Fibroblast of gingiva (primary cell): ENCODE data around the gene NDUFAF7.
"Not testable (repeated sequence)": the region's sequence is repeated elsewhere in the genome, so short reads cannot be mapped to it uniquely, and the experiment has no call there.

Experiments used
- DNase-seq: peaks from one replicate; pipeline ENCODE4 v3.0.0-alpha.2; 2011; ENCODE audit warnings: low read depth

The NDUFAF7 gene

GRCh38 chr2:37219046-37219445 lies 12.4 kb upstream of the NDUFAF7 start:
- DNase-seq, result no peak

DNA sequence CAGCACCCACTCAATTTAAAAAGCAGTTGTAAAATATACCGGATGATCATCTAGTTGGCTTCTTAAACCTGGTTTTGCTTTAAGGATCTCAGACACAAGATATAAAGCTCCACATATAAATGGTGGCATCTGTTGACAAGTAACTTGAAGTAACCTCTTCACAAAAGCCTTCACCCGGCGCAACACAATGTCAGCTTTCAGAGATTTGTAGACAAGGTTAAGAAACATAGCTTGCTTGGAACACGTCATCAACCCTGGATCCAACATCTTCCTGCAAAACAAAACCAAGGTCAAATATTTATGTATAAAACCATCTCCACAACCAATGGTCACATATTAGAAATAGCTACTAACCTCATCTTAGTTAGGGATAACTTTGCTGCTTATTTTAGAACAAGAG lies 8.3 kb upstream of the NDUFAF7 start:
- DNase-seq, result no peak

DNA sequence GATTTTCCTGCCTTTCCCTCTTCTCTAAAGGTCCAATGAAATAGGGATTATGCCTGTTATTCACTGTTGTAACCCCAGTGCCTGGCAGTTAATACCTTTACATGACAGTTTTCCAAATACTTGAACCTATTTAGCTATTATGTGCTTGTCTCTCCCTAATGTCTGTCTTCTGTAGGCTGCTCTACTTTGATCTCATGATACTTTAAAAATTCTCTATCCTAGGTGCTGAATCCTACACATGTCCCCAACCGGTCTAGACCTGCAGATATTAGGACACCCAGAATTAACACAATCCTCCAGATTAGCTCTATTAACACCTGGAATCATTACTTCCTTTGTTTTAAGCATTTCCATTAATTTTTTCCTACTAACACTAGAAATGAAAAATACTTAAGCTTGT lies 7.4 kb upstream of the NDUFAF7 start:
- DNase-seq, result no peak

DNA sequence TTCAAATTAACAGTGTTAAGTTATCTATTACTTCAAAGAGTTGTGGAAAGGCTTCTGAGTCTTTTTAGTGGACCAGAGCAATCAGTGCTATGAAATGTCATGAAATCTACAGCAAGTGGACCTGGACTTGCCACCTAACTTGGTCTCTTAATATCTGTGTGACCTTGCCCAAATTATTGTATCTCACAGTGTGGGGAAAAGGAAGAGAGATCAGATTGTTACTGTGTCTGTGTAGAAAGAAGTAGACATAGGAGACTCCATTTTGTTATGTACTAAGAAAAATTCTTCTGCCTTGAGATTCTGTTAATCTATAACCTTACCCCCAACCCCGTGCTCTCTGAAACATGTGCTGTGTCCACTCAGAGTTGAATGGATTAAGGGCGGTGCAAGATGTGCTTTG lies 6.3 kb upstream of the NDUFAF7 start:
- DNase-seq, result not testable (repeated sequence)

- no peak for DNase-seq
Measured at GRCh38 chr2:37226863-37227262, 4.6 kb upstream of the NDUFAF7 start.

GRCh38 chr2:37228788-37229187 lies 2.7 kb upstream of the NDUFAF7 start:
- no peak for DNase-seq

DNA sequence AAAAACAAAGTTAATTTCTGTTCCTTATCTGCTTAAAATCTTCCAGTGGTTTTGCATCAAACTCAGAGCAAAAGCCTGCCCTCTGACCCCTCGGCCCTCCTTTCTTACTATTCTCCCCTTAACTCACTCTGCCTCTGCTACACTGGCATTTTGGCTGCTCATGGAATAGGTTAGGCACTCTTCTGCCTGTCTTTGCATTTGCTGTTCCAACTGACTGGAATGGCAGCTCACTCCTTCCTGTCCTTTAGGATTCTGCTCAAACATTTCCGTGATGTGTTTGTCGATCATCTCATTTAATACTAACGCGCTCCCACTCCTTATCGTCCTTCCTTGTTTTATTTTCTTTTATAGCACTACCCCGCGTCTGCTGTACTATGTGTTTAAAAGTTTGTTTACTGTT lies 877 bp upstream of the NDUFAF7 start:
- DNase-seq, result no peak

GRCh38 chr2:37232131-37232933 lies 874 bp downstream of the NDUFAF7 start:
- peak; percentile 1 for DNase-seq

- DNase-seq, result no peak
Measured at GRCh38 chr2:37243435-37243834, 12.0 kb downstream of the NDUFAF7 start.

- no peak for DNase-seq
Measured at GRCh38 chr2:37244017-37244416, 12.6 kb downstream of the NDUFAF7 start.

DNA sequence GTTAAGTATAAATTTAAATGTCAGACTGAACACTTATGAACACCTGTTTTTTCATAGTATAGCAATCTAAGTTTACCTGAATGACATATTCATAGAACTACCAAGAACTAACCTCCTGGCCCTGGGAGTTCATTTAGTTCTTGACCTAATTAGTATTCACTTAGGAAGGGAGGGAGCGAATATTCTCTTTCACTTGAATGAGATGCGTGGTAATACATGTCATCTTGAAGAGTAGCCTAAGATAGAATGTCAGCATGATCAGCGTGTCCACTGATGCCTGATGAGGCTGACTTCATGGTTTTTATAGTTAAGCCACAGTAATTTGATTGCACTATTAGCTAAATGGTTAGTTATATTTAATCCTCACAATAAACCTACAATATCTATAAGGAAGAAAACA lies 13.3 kb downstream of the NDUFAF7 start:
- DNase-seq, result no peak

DNA sequence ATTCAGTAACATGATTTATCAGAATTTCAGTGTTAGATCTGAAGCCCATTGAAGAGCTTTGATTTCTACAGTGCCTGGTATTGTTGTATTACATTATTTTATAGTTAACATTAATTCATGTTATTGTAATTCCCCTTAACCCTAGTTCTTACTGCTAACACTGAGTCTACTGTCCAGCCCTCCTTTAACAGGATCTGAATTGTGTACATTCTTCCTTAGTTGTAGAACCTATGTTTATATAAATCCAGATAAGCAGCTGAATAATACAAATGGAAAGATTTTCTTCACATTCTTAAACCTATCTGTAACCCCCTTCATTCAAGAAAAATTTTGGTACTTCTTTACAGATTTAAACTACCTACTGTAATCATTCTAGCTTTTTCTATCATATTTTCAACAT lies 14.7 kb downstream of the NDUFAF7 start:
- DNase-seq, result no peak

DNA sequence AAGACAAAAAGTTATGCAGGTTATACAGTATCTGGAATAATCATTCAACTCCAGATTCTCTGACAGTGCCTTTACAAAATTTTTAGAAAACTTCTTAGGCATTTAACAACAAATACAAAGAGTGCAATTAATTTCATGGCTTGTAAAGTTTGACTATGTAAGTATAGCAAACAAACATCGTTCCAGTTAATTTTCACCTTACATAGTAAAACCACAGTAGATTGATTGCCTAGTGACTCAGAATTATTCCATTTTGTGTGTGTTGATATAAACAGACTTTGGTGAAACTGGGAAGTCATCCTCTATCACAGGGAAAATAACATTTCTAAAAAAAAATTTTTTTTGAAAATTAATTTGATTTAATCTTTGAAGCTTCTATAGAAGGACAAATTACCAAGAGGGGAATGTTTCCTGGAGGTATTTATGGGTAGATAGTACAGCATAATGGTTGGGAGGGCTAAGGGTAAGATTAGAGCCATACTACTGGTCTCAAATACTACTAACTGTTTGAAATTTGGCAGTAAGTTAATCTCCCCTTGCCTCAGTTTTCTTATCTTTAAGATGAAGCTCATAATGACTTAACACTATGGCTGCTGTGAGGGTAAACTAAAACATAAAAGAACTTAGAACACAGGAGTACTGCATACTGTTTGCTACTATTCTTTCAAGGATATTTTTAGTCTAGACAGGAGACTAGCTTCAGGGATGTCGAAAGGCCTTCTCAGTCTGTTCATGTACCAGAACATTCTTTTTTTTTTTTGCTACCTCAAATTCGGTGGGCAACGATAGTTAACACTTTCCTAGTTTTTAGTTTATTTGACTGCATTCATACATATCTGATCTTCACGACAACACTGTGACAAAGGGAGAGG lies 19.6 kb downstream of the NDUFAF7 start:
- no peak for DNase-seq

DNA sequence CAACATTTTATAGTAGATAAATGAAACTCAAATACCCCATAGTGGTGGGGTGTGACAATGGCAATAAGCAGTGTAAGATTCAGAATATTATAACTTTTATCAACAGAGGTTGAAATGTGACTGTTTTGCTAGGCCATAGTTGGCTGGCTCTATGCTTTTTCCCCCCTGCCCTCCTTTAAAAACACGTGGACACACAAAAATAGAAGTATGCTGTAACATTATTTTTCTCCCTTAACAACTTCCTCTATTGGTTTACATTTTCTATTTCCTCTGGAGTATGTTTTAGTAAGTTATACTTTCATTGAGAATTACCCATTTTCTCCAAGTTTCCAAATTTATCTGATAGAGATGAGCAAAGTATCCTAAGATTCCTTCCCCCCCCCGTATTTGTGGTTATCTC lies 31.1 kb downstream of the NDUFAF7 start:
- DNase-seq, result no peak

GRCh38 chr2:37263839-37264238 lies 32.4 kb downstream of the NDUFAF7 start:
- DNase-seq, result no peak

DNA sequence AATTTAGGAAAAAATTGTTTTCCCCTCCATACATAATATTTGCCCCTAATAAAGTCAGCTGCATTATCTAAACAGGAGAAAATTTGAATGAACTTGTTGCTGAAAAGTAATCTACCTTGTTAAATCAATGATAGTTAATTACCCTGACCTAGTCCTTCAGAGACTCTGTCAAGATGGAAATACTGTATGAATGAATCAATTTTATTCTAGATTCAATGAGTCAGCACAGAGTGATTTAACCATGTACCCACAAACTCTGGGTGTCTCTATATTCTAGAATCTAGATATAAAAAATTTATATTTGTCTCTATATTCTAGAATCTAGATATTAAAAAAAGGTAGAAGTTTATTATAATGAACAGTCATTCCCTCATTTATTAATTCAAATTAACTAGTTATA lies 36.2 kb downstream of the NDUFAF7 start:
- DNase-seq, result no peak

- no peak for DNase-seq
Measured at GRCh38 chr2:37268111-37268510, 36.7 kb downstream of the NDUFAF7 start.

GRCh38 chr2:37271376-37272067 lies 40.1 kb downstream of the NDUFAF7 start:
- no peak for DNase-seq

DNA sequence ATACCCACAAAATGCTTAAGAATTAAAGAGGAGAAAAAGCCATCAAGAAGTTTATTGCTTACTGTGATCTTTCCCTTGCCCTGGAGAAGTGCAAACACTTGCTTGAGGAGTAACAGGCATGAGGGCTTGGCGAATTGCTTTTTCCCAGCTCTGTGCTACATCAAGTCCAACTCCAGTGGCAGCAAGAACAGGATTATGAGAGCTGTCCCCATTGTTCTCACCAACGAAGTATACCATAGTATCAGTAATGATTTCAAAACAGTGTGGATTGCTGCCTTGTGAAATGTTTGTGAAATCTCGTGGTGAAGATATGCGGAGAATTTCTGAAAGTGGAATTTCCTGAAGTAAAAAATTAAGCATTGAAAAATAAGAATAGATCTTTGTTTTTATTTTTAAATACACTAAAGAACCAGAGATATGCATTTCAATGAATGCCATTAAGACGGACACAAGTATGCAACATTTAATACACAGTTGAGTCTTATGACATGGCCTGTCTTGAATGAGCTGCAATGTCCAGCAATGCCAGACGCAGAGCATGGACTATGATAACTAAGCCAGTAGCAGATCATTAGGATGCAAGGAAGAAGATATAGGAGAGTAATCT lies 43.0 kb downstream of the NDUFAF7 start:
- DNase-seq, result peak; percentile 48

DNA sequence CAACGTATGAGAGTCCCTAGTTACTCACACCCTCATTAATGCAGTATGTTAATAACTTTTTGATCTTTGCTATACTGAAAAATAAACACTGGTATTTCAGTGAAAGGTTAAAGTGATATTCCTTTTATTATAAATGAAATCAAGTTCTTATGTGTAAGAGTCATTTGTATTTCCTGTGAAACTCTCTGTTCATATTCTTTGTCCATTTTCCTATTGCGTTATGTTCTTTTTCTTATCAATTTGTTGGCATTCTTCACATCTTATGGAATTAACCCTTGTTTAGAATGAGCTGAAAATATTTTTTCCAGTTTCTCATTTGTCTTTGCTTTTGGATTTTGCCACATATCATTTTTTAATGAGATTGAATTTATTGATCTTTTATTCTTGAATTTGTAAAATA lies 44.8 kb downstream of the NDUFAF7 start:
- DNase-seq, result no peak

GRCh38 chr2:37281916-37282315 lies 50.5 kb downstream of the NDUFAF7 start:
- no peak for DNase-seq

GRCh38 chr2:37282746-37283145 lies 51.3 kb downstream of the NDUFAF7 start:
- DNase-seq, result no peak
